Left ventricle myocardium superior (tissue), 1 donor: ENCODE results near the gene FBXW11. TPM values are rescaled to one million over a fixed set of nuclear protein-coding genes. Genes with fewer than 3 reads are reported as not detected.

Experiments used
- ATAC-seq: fragments of 200-7000 bp; cut with Tn5 transposase; one replicate; pipeline ENCODE4 v1.9.1; 2020; ENCODE audit warnings: mild to moderate bottlenecking, moderate library complexity
- DNase-seq: peaks from one replicate; pipeline ENCODE4 v3.0.0-alpha.2; 2020
- intact Hi-C: fragments of 100-400 bp; cut with micrococcal nuclease; formaldehyde crosslinking; loops from one replicate; pipeline ENCODE4 v1.11.0; 2022
- total RNA-seq: library from RNA; stranded (reverse); fragmentation: NEBNext Ultra II Directional; extraction: Animal tissue kit (Norgen Biotek cat#: 25700); gene quantifications from one replicate; pipeline ENCODE4 v1.2.1, GENCODE V29; 2021
- donor health status: DM: no; HTN: yes; CAD: no; lungs with severe emphysema.

Gene FBXW11
- total RNA-seq, 1 donor from 2014 or later, result 69.0 TPM

DNA sequence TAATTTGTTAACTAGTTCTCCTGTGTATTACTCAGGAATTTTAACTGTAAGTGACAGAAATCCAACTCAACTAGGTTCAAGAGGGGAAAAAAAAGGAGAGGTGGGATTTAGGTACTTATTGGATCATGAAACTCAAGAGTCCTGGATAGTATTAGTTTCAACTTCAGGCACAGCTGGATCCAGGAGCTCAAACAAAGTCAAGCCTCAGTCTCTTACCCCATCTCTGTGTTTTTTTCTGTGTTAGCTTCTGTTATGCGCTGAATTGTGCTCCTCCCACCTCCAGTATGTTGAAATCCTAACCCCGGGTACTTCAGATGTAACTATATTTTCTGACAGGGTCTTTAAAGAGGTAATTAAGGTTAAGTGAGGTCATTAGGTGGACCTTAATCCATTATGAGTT lies 167.3 kb downstream of the FBXW11 start:
- ATAC-seq (no peak), DNase-seq (no peak)
- intact Hi-C loops, result no loop called here

DNA sequence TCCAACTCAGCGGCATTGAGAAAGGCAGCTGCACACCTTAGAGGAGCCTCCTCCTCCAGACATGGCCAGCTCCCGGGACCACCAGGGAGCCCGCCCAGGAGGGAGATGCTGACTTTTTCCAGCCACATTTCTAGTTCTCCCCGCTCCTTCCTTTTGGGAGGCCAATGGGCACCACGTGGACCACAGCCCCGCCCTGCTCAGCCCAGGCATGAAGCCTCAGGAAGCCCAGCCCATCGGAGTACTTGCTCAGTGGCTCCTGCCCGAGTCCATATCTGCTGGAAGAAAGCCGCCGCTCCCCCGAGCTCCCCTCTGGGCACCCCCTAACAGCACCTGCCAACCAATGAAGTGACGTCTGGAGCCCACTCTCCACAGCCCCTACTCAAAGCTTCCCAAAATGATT lies 168.4 kb downstream of the FBXW11 start:
- DNase-seq (no peak), ATAC-seq (no peak)
- intact Hi-C loops, result no loop called here

DNA sequence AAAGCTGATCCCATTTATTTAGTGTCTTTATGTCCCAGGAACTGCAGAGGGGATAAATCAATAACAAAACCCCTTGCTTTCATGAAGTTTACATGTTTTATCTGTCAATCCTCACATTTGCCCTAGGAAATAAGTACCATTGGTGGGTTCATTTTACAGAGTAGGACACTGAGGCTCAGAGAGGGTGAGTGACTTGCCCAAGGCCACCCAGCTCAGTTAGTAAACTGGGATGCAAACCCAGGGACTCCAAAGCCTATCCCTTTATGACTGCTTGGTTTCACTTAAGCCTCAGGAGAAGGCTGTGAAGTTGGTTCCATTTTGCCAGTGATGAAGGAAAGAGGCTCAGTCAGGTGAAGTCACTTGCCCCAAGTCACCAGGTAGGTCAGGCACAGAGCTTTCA lies 168.9 kb downstream of the FBXW11 start:
- DNase-seq (no peak), ATAC-seq (no peak)
- intact Hi-C loops, result no loop called here

DNA sequence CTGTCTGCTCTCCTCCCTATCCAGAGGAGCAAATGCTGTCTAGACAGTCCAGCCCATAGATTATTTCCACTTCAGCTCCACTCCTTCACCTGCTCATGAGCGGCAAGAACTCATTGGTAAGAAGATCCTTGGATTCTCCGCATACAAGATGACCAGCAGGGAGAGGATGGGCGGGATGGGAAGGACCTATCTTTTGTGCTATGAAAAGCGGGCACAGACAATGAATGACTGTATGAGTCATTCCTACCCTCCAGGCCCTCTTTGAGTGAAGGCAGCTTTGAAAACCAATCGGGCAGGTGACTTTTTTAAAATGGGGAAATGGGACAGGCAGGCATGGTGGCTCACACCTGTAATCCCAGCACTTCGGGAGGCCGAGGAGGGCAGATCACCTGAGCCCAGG lies 171.4 kb downstream of the FBXW11 start:
- DNase-seq (no peak), ATAC-seq (no peak)
- intact Hi-C loops, result no loop called here

DNA sequence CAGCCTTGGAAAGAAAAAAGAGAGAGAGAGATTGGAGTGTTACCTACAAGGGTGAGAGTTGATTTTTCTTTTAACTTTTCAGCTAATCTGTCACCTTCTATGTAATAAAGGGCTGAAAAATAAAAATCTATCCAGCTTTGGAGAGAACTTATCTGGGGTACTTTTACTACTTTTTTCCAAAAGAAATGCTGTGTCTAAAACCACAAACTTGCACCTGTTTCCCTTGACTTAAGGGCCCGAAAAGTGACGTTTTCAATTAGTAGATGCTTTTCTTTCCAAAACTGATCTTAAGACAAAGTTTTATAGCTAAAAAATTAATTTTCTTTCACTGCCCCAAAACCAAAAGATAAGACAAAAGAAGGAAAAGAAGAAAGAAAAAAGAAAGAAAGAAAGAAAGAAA lies 172.0 kb downstream of the FBXW11 start:
- DNase-seq (no peak), ATAC-seq (no peak)
- intact Hi-C loops, result no loop called here

DNA sequence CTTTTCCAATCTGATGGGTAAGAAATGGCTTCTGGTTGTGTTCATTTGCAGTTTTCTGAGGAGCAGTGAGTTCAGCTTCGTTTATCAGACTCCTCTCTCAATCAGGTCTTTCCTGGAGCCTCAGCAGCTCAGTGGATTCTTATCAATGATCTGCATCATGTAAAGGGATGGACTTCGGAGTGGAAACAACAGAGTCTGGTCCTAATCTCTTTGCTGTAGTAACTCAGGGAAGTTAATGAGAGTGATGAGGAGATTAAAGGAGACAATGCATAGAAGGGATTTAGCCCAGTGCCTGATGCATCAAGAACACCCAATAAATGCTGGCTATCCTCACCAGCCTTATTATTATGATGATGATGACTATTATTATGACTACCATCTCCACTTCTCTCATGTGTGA lies 173.7 kb downstream of the FBXW11 start:
- intact Hi-C loops, result no loop called here
- ATAC-seq, result no peak
- DNase-seq, result no peak

DNA sequence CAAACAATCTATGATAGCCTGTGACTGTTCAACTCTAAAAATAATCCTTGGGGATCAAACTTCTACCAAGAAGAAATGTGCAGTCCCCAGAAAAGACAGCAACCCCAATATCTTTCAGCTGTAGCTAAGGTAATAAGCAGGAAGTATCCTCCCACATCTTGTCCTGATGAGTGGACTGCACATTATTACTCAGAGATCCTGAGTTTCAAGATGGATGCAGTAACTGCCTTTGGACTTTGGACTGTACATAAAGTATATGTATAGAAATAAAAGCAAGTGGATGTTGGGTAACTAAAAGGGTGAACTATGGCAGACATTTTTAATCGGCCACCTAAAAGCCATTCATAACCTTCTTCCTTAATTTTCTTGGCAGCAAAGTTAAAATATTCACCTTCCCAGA lies 175.8 kb downstream of the FBXW11 start:
- ATAC-seq (no peak), DNase-seq (no peak)
- intact Hi-C loops, result no loop called here

DNA sequence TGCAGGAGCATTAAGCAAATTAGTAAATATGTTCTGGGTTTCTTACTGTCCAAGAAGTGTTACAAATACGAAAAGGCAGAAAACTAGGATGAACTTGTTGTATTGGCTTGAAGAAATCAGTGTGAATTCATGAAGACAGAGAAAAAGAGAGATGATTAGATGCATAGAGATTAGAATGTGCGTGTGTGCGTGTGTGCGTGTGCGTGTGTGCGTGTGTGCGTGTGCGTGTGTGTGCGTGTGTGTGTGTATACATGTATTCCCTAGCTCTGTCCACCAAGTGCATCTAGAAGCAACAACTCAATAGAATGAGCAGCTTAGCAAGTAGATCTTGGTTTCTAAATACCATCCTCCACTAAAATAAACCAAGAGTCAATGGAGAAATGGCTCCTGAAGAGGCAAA lies 179.3 kb downstream of the FBXW11 start:
- intact Hi-C loops, result no loop called here
- no peak for ATAC-seq
- DNase-seq, result no peak

DNA sequence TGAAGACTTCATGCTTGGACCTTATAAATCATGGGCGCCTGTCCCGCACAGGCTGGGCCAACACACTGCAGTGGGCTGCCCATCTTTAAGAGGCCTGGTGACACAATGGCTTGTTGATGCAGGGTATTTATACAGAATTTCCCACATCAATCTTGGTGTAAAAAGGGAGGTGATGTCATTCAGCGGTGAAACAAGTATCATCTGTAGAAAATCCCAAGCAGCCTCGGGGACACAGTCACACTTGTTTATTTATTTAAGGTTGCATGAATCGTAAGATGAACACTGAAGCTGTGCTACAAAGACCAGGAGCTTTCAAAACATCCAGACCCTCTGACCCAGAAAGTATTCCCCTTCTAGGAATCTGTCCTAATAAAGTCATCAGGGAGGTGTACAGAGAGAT lies 180.3 kb downstream of the FBXW11 start:
- no peak for DNase-seq

DNA sequence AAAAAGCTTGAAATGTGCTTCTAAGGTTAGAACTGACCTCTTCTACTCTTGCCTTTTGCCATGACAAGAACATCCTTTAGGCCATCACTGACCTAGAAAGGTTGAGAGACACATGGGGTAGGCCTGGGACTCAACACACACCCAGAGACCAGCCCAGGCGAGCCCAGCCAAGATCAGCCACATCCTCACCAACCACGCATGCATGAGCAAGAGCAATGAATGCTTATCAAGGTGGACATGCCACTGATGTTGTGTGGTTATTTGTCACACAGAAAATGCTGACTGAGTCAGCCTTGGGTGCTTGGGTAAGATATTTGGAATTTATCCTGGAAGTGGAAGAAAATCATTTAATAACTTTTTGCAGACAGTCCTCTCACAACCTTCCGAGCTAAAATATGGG lies 181.4 kb downstream of the FBXW11 start:
- intact Hi-C loops, result no loop called here
- DNase-seq, result no peak
- no peak for ATAC-seq

More for the DNA sequence above, 180.3 kb downstream of the FBXW11 start:
- intact Hi-C loops, result no loop called here
- ATAC-seq, result no peak

DNA sequence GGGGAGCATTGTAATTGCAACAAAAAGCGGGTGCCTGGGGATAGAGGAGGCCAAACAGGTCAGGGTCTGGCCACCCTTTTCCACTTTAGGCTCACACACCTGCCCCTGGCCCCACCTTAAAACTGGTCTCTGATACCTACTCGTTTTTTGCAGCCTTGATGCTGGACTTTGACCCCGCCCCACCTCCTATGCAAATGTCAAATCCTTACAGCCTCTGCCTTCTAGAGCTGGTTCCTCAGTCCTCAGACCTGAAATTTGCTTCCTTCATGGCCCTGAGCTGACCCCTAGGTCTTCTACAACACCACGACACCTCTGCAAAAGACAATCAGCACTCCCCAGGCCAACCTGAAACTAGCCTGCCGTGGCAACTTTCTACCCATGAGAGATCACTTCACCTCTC lies 183.2 kb downstream of the FBXW11 start:
- ATAC-seq (no peak), DNase-seq (no peak)
- intact Hi-C loops, result no loop called here

DNA sequence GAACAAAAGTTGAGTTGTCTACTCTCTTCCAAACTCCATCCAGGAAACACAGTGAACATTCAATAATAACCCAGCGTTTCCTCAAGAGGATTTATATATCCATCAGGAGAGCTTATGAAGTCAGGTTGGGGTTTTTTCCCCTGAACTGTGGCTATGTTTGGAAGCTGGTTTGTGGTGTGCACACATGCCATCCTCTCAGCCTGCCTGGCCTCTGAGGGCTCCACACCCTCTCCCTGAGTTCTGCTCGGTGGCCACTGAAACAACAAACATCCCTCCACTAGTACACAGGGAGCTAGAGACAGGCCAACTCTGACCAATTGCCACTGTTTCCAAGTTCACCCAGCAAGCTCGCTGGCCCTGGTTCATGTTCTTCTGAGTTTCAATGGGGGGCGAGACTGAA lies 185.2 kb downstream of the FBXW11 start:
- DNase-seq (no peak), ATAC-seq (no peak)
- intact Hi-C loops, result no loop called here

DNA sequence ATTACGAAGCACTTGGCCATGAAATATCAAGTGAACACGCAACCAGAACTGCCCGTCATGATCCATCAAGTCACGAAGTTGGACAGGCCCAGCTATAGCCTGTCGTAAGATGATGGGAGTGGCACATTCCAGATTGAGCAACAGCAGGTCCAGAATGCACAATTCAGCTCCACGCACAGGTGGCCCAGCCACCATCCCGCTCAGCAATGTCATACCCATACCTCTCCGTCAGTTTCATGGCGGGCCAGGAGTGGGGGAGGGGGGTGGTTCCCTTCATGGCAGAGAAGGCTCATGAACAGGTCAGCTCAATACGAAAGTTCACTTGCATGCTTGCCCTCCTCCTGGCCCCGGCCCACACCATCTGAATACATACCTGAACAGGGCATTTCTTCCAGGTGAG lies 185.9 kb downstream of the FBXW11 start:
- intact Hi-C loops, result no loop called here
- DNase-seq (no peak), ATAC-seq (no peak)

DNA sequence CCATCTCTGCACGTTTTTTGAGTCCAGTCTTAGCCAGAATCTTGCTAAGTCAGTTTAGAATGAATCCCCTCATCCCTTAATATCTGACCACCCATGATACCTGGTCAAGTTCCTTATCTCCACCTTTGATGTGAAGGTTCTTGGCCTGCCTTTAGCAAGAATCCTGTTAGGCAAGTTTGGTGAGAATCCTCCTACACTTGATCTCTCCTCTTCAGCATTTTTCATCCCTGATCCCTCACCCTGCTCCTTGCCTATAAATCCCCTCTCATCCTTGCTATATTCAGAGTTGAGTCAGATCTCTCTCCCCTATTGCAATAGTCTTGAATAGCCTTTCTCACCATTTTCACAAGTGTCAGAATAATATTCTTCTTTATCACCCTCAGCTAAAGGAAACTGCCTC lies 189.8 kb downstream of the FBXW11 start:
- no peak for DNase-seq
- no peak for ATAC-seq
- intact Hi-C loops, result no loop called here

DNA sequence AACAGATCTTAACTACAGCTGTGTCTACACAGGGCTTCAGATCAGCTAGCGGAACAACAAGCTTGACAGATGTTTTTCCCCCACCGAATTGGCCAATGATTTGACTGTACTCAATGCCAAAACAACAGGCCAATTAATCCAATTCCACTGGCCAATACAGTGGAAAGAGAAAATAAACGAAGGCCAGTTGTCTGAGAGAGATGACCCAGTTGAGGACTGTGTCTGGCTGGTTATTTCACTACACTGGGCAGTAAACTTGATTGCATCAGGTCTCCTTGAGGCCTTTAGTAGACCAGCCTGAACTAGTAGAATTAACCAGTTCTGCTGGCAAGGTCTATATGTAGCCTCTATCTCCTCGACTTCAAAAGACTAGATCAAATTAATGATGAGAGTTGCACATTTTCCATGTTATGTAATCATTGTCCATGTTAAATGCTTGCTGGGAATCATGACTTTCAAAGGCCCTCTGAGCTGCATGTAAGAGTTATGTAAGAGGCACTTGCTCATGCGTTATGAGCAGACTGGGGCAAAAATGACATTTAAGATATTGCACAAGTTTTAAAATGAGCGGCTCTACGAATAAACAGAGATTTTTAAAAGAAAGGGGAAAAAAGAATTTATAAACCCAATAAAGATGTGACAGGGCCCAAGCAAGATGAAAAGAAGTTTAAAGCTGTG lies 192.5 kb downstream of the FBXW11 start:
- DNase-seq (no peak), ATAC-seq (peak; percentile 55)
- intact Hi-C loops, result no loop called here

DNA sequence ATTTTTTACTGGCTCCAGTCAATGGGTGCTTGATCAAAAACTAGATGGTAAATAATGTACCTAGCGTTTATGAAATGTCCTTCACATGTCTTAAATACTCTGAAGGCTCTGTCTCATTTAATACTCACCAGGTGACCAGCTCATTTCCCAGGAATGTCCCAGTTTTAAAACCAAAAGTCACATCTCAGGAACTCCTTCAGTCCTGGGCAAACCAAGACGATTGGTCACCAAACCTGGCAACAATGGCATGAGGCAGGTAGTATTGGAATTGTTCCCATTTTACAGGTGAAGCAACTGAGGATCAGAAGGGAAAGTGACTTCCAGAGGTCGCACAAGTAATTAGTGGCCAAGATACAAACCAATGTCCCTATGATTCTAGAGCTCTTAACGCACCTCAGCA lies 193.2 kb downstream of the FBXW11 start:
- intact Hi-C loops, result no loop called here
- ATAC-seq, result no peak
- no peak for DNase-seq

Other genes starting within 250 kb of the FBXW11 start
- not detected for gene SMIM23, start 220.8 kb downstream of the FBXW11 start, total RNA-seq
- 6.9 TPM for gene STK10, start 181.6 kb upstream of the FBXW11 start, total RNA-seq
- not detected for gene EFCAB9, start 187.5 kb upstream of the FBXW11 start, total RNA-seq